Measurements from ENCODE around the gene KCNAB1.
"Not testable (repeated sequence)": the region's sequence is repeated elsewhere in the genome, so short reads cannot be mapped to it uniquely, and the experiment has no call there.

Gene KCNAB1

GRCh38 chr3:156218353-156218744, 98.0 kb downstream of the KCNAB1 start:
- DNase-seq (ENCODE audit: low read depth in 2 of 2): no peak

GRCh38 chr3:156222381-156222780, 102.0 kb downstream of the KCNAB1 start:
- DNase-seq (ENCODE audit: low read depth in 2 of 2): not testable (repeated sequence)

- DNase-seq (ENCODE audit: low read depth in 2 of 2): not testable (repeated sequence)
These were observed 103.7 kb downstream of the KCNAB1 start for GRCh38 chr3:156224046-156224445.

GRCh38 chr3:156226676-156227420, 106.5 kb downstream of the KCNAB1 start:
- DNase-seq (ENCODE audit: low read depth in 2 of 2): no peak

- DNase-seq (ENCODE audit: low read depth in 2 of 2): no peak
These were observed 107.3 kb downstream of the KCNAB1 start for GRCh38 chr3:156227704-156228103.

- no peak for DNase-seq (ENCODE audit: low read depth in 2 of 2)
These were observed 110.0 kb downstream of the KCNAB1 start for GRCh38 chr3:156230278-156230900.

- not testable (repeated sequence) for DNase-seq (ENCODE audit: low read depth in 2 of 2)
These were observed 110.8 kb downstream of the KCNAB1 start for GRCh38 chr3:156231221-156231620.

GRCh38 chr3:156233876-156234275, 113.5 kb downstream of the KCNAB1 start:
- DNase-seq (ENCODE audit: low read depth in 2 of 2): peak in 1 of 2 experiments; percentile 2

- no peak for DNase-seq (ENCODE audit: low read depth in 2 of 2)
These were observed 116.3 kb downstream of the KCNAB1 start for GRCh38 chr3:156236556-156237260.

GRCh38 chr3:156240642-156241041, 120.3 kb downstream of the KCNAB1 start:
- DNase-seq (ENCODE audit: low read depth in 2 of 2): no peak

- DNase-seq (ENCODE audit: low read depth in 2 of 2): no peak
These were observed 126.8 kb downstream of the KCNAB1 start for GRCh38 chr3:156246961-156247725.

- DNase-seq (ENCODE audit: low read depth in 2 of 2): no peak
These were observed 130.2 kb downstream of the KCNAB1 start for GRCh38 chr3:156250550-156250949.

- DNase-seq (ENCODE audit: low read depth in 2 of 2): no peak
These were observed 131.0 kb downstream of the KCNAB1 start for GRCh38 chr3:156251424-156251823.

- no peak for DNase-seq (ENCODE audit: low read depth in 2 of 2)
These were observed 132.3 kb downstream of the KCNAB1 start for GRCh38 chr3:156252656-156253055.

GRCh38 chr3:156253150-156253549, 132.8 kb downstream of the KCNAB1 start:
- no peak for DNase-seq (ENCODE audit: low read depth in 2 of 2)

GRCh38 chr3:156256256-156256655, 135.9 kb downstream of the KCNAB1 start:
- no peak for DNase-seq (ENCODE audit: low read depth in 2 of 2)

- no peak for DNase-seq (ENCODE audit: low read depth in 2 of 2)
These were observed 136.6 kb downstream of the KCNAB1 start for GRCh38 chr3:156256945-156257344.

GRCh38 chr3:156258301-156258700, 137.9 kb downstream of the KCNAB1 start:
- no peak for DNase-seq (ENCODE audit: low read depth in 2 of 2)

- no peak for DNase-seq (ENCODE audit: low read depth in 2 of 2)
These were observed 139.5 kb downstream of the KCNAB1 start for GRCh38 chr3:156259896-156260295.

- DNase-seq (ENCODE audit: low read depth in 2 of 2): no peak
These were observed 140.0 kb downstream of the KCNAB1 start for GRCh38 chr3:156260331-156260730.

GRCh38 chr3:156264771-156265170, 144.4 kb downstream of the KCNAB1 start:
- no peak for DNase-seq (ENCODE audit: low read depth in 2 of 2)

- no peak for DNase-seq (ENCODE audit: low read depth in 2 of 2)
These were observed 151.1 kb downstream of the KCNAB1 start for GRCh38 chr3:156271508-156271907.

Data from fibroblast of skin of left biceps (primary cell).